IPS-18c (cell line): ENCODE data around the gene XRCC5.

Experiments
- H3K4me3 ChIP-seq: 2 replicates; pipeline ENCODE4 v1.7.0; 2013; ENCODE audit warnings: low read depth, mild to moderate bottlenecking, low read length, moderate library complexity; ENCODE audit not compliant: insufficient read depth
- H3K9me3 ChIP-seq: one replicate; pipeline ENCODE4 v1.6.1; 2013; ENCODE audit warnings: mild to moderate bottlenecking, low read length, moderate library complexity; ENCODE audit not compliant: control insufficient read depth, insufficient read depth

XRCC5 gene

DNA sequence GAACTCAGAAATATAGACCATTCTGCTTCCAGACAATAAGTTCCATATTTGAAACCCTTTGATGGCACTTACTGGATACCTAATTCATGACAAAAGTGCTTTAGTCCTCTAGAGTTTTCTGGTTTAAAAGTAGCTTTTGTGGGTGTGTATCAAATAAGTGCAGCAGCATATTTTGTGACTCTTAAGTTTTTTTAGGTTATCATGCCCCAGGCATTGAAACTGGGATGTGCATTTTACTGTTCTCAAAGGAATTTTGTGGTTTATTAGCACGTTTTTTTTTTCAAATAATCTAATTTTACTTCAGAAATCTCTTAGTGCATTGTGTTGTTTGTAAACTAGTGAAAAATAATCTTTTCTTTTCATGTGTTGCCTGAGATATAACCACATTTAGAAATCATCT, 1.5 kb downstream of the XRCC5 start:
- no peak overlapping the region for H3K4me3 ChIP-seq

DNA sequence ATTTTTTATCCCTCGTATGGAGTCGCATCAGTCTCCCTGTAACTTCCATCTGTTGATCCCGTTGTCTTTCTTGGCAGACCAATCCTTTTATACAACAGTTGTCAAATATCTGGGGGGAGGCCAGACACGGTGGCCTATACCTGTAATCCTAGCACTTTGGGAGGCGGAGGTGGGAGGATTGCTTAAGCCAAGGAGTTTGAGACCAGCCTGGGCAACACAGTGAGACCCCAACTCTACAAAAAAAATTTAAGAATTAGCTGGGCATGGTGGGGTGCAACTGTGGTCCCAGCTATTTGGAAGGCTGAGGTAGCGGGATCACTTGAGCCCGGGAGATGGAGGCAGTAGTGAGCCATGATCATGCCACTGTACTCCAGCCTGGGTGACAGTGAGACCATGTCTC, 2.0 kb downstream of the XRCC5 start:
- no peaks in the 10 kb centered on the region for H3K9me3 ChIP-seq
- H3K4me3 ChIP-seq = no peak overlapping the region

More for the DNA sequence above, 1.5 kb downstream of the XRCC5 start:
- no peaks in the 10 kb centered on the region for H3K9me3 ChIP-seq

DNA sequence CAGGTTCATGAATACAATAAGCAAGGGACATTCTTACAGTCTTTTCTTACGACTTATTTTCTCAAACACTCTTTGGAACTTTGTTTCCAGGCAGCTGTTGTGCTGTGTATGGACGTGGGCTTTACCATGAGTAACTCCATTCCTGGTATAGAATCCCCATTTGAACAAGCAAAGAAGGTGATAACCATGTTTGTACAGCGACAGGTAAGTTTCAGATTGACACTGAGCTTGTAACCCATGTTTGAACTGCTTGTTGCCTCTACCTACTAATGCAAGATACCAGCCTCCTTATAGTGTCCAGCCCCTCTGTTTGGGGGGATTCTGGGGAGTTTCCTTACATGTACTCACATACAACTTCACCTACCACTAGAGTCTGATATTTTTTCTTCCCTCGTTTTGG, 3.8 kb downstream of the XRCC5 start:
- no peak overlapping the region for H3K4me3 ChIP-seq

DNA sequence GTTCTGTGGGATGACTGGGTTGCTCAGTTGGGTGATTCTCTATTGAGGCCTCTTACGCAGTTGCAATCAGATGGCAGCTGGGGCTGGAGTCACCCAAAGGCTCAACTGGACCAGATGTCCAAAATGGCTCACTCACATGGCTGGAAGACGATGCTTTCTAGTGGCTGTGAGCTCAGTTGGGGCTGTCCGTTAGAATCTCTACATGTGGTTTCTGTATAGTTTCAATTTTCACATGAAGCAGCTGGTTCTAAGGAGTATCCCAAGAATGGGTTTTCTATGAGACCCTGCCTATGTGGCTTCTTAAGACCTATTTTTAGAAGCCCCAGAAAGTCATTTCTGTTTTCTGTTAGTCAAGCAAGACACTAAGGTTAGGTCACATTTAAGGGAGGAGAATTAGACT, 4.4 kb downstream of the XRCC5 start:
- Histone ChIP-seq H3K4me3 (no peak overlapping the region), H3K9me3 (no peaks in the 10 kb centered on the region)

More for the DNA sequence above, 3.8 kb downstream of the XRCC5 start:
- H3K9me3 ChIP-seq = no peaks in the 10 kb centered on the region

DNA sequence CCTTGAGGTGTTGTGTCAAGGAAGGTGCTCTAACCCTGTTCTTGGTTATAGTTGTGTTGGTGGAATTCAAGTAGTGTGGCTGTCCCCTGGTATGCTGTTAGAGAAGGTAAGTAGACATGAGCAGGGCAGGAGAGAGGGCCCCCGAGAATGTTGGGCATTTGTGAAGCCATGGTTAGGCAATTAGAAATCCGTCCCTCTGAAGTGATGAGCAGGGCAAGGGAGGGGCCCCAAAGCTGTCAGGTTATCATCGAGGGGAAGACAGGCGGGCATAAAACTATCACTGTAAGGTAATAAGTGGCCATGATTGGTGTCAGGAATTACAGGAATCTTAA, 5.2 kb downstream of the XRCC5 start:
- Histone ChIP-seq H3K4me3 (no peak overlapping the region), H3K9me3 (no peaks in the 10 kb centered on the region)

DNA sequence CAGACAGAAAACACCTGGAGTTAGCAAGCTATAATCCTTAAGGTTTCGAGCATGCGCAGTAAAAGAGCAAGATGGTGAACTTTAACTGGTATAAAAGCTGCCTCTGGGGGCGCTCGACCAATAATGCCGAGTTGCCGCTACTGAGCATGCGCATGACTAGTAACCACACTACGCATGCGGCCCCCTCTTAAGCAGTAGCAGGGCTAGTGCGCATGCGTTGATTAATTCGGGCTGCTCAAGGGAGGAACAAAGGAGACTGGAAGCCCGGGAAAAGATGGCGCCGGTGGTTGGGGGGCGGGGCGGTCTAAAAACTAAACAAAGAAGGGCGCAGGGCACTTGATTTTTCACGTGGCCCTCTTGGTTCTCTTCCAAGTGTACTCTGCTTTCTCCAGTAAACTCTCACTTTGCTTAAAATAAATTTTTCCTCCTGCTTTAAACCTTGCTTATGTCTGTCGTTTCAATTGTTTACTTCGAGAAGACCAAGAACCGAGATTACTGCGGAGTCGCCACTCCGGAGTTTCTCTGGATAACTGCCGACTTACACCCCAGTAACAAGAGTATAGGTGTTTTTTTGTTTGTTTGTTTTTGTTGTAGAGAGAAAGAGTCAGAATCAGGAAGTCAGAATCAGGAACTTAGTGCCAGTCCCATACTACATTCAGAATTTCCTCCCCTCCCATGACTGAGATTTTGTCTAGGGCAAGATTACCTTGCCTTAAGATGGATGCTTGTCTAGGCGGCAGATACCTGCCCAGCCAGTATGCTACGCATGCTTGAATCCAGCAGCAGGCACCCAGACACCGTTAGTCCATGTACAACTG, 5.8 kb downstream of the XRCC5 start:
- Histone ChIP-seq H3K9me3 (no peaks in the 10 kb centered on the region), H3K4me3 (peak overlapping the region; percentile 28; the same call in 1 of the 2 replicates)

DNA sequence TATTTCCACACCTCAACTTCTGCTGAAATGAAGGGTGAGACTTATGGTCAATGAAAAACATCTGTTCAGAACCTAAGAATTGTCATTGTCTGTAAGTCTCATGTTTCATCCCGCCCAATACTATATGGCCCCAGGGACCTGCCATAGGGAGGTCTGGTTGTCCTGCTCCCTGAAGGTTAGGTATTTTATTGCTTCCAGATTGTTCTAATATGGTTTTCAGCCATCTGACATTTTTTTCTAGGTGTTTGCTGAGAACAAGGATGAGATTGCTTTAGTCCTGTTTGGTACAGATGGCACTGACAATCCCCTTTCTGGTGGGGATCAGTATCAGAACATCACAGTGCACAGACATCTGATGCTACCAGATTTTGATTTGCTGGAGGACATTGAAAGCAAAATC, 7.3 kb downstream of the XRCC5 start:
- Histone ChIP-seq H3K9me3 (no peaks in the 10 kb centered on the region), H3K4me3 (no peak overlapping the region)

DNA sequence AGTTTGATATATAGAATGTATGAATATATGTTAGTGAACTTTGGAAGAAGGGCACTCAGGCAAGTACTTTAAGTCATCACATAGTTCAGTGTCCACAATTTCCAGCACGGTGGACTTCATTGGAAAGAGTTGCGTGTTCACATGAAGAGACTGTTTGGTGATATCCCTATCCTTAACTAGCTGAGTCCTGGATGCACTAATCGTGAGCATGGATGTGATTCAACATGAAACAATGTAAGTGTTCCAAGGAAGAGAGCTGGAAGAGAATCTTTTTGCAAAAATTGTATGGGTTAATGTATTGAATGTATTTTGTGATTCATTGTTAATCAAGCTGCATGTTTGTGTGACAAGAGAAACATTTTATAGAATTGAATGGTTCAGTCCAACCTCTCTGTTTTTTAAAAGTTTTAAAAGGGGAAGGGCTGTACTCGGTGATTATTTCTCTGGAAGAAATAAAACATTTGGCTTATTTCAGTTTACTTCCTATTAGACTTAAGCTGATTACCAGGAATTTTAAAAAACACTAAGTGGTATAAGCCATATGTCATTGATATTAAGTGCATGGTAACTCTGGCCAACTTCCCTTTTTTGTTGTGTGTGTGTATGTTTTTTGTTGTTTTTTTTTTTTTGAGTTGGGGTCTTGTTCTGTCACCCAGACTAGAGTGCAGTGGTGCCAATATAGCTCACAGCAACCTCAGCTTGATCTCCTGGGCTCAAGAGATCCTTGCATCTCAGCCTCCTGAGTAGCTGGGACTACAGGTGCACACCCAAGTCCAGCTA, 8.6 kb downstream of the XRCC5 start:
- Histone ChIP-seq H3K4me3 (no peak overlapping the region), H3K9me3 (no peaks in the 10 kb centered on the region)

DNA sequence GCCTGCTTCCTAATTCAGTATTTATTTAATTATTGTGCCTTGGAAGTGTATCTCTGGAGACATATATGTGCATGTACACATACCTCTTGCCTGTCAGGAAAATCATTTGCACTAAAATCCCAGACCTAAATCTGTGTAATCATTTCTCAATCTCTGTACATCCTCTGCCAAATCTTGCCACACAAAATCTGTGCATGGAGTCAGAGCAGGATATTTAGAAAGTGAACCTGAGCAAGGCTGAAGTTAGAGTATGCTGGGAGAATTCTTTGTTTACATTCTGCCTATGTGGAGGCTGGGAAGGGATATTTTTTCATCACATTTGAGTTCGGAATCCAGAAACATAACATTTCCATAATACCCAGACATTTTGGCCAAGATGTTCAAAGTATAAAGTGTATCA, 9.3 kb downstream of the XRCC5 start:
- Histone ChIP-seq H3K4me3 (no peak overlapping the region), H3K9me3 (no peaks in the 10 kb centered on the region)

DNA sequence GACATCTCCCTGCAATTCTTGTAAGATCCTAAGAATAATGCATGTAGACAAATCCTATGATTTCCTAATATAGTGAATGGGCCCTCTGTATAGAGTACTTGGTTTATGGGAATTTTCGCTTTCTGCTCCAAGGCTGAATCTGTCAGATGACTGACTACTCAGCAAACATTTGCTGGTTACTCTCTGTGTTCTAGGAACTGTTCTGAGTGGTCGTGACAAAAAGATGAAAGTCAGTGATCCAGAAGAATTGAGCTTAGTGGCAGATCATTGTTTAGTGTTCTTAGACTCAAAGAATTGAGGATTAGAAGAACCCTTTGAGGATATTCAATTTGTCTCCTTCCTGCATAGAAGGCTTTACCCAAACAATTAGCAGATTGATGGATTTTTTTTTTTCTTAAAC, 10.0 kb downstream of the XRCC5 start:
- Histone ChIP-seq H3K4me3 (no peak overlapping the region), H3K9me3 (no peaks in the 10 kb centered on the region)

DNA sequence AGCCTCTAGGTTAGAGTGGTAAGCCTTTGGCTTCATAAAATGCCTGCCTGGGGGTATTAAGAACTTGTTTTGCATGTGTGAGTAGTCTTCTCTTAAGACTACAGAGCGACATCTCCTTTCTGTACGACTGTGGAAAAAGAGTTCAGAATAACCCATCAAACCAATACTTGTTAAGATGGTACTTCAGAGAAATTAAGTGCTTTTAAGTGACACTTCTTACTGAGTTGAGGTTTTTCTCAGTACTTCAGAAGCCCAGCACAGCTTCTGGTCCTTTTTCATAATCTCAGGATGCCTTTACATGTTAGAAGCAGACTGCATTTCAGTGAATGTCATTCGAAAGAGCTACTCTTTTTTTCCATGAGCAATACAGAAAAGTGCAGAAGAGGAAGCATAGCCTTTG, 10.8 kb downstream of the XRCC5 start:
- H3K9me3 ChIP-seq = no peaks in the 10 kb centered on the region
- H3K4me3 ChIP-seq = no peak overlapping the region

DNA sequence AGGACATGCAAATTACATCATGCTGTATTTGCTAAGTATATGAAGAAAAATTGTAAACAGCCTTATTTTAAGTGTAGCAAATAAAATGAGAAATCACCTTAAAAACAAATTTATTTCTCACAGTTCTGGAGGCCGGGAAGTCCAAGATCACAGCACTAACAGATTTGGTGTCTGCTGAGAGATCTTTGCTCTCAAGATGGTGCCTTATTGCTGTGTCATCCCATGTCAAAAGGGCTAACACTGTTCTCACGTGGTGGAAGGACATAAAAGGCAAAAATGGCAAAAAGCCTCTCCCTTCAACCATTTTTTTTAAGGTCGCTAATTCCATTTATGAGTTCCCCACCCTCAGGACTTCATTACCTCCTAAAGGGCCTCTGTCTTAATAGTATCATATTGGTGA, 12.1 kb downstream of the XRCC5 start:
- Histone ChIP-seq H3K9me3 (no peaks in the 10 kb centered on the region), H3K4me3 (no peak overlapping the region)

DNA sequence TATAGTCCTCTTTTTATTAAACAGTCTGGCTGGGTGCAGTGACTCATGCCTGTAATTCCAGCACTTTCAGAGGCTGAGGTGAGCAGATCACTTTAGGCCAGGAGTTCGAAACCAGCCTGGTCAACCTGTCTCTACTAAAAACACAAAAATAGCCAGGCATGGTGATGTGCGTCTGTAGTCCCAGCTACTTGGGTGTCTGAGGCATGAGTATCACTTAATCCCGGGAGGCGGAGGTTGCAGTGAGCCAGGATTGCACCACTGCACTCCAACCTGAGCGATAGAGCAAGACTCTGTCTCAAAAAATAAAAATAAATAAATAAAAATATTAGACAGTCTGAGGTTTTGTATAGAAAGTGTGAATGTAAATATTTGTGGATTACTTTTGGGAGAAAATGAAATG, 17.8 kb downstream of the XRCC5 start:
- H3K4me3 ChIP-seq = no peak overlapping the region
- H3K9me3 ChIP-seq = no peaks in the 10 kb centered on the region

DNA sequence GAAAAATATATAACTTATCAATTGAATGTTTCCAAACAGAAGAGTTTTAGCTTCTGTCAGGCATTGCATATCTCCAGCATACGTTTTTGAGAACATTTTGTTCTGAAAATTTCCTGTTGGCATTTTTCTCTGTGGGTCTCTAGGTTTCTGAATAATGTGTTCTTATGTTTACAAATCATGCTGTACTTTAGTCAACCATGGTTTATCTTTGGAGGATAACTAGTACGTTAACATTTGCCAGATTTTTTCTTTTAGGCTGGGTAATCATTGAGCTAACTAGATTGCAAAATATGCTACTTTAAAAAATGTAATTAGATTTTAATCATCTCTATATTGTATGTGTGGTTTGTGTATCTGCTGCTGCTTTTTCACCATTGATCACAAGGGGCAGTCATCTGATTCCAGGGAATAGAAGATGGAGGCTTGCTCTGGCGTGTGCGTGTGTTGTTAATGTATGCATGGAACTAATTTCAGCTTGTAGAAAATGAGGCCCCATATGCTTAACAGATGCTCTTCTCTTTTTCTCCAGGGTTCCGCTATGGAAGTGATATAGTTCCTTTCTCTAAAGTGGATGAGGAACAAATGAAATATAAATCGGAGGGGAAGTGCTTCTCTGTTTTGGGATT, 21.3 kb downstream of the XRCC5 start:
- Histone ChIP-seq H3K4me3 (no peak overlapping the region), H3K9me3 (no peaks in the 10 kb centered on the region)

DNA sequence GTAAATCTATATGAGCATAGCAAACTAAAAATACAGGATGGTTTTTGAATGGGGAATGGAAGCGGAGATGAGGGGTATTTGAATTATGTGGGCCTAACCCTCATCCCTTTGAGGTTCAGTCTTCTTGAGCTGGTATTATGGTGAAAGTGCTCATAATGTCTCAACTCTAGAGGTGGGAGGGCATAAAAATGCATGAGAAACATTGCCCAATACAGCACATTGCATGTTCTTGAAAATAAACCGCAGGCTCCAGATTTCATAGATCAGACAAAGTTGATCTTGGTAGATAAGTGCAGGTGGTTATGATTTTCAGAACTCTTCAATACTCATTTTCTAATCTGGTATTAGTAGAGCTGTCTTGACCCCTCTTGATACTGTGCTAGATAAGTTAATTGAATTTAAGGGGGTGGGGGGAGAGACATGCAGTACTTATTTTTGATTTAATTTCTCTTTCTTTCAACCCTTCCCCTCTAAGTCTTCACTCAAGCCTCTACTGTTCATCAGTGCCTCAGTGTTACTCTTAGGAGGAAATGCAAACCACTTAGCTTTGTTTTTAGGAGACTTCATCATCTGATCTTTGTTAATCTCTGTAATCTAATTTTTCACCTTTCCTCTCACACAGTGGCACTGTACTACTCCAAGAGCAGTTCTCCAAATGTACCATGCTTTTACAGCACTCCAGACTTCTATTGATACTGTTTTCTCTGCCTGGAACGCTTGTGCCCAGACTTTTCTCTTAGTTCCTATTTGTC, 22.2 kb downstream of the XRCC5 start:
- Histone ChIP-seq H3K9me3 (no peaks in the 10 kb centered on the region), H3K4me3 (no peak overlapping the region)

DNA sequence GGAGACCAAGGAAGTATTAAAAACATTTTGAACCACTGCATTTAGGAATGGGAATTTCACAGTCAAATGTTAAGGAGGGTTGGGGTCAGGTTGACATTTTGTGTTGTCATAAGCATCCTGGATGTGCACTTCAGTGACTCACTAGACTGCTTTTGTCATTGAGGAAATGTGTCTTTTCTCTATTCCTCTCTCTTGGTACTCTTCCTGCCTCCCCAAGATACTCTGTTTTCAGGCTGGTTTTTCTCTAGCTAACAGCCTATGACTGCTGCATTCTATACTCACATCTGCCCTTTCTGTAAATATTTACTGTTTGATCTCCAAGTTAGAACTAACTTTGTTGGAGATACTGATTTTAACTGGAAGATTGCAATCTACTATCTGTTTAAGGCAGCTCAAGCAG, 23.4 kb downstream of the XRCC5 start:
- Histone ChIP-seq H3K9me3 (no peaks in the 10 kb centered on the region), H3K4me3 (no peak overlapping the region)

DNA sequence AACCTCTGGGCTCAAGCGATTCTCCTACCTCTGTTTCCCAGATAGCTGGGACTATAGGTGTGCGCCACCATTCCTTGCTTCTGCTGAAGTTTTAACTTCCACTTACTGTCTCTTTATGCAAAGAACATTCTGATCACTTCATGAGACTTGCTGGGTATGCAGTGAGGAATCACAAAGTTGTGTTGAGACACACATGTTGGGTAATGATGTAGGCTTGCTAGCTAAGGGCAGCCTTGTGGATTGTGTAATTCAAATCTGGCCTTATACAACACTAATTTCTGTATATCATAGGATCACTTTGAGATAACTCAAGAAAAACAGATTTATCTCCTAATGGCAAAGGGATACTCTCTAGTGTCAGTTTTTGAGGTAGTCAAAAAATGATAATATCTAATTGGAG, 24.2 kb downstream of the XRCC5 start:
- Histone ChIP-seq H3K4me3 (no peak overlapping the region), H3K9me3 (no peaks in the 10 kb centered on the region)
